Neural cell (in vitro differentiated cells): ENCODE results near the gene S100A16. TPM values are rescaled to one million over a fixed set of nuclear protein-coding genes. Genes with fewer than 3 reads are reported as not detected.

Experiments used
- H2AFZ ChIP-seq: fragments of 200-600, 300-800 bp; sonication (generic), shearing (Covaris generic); 2 replicates; pipeline ENCODE4 v1.6.0; 2014; ENCODE audit warnings: low read depth, mild to moderate bottlenecking, antibody characterized with exemption, low read length, moderate library complexity
- H3F3A ChIP-seq: fragments of 200-600 bp; shearing (Covaris generic); 2 replicates; pipeline ENCODE4 v1.6.1; 2016; ENCODE audit warnings: mild to moderate bottlenecking, moderate library complexity, mixed read lengths, antibody characterized with exemption, low read length; ENCODE audit not compliant: insufficient read depth, poor library complexity, severe bottlenecking
- H3K27ac ChIP-seq: fragments of 200-600, 300-800 bp; sonication (generic), shearing (Covaris generic); 2 replicates; pipeline ENCODE4 v1.5.1; 2014; ENCODE audit warnings: mild to moderate bottlenecking, low read length, moderate library complexity
- H3K27me3 ChIP-seq: fragments of 300-800, 200-600 bp; sonication (generic), shearing (Covaris generic); 2 replicates; pipeline ENCODE4 v1.6.0; 2014; ENCODE audit warnings: mild to moderate bottlenecking, low read depth, low read length, moderate library complexity; ENCODE audit not compliant: insufficient read depth
- H3K36me3 ChIP-seq: fragments of 300-800, 200-600 bp; sonication (generic), shearing (Covaris generic); 2 replicates; pipeline ENCODE4 v1.5.1; 2014; ENCODE audit warnings: mild to moderate bottlenecking, antibody characterized with exemption, low read length, moderate library complexity; ENCODE audit not compliant: insufficient read depth
- H3K4me2 ChIP-seq: fragments of 300-800, 200-600 bp; sonication (generic), shearing (Covaris generic); 2 replicates; pipeline ENCODE4 v1.6.0; 2014; ENCODE audit warnings: mild to moderate bottlenecking, low read length
- H3K4me3 ChIP-seq: fragments of 300-800, 200-600 bp; sonication (generic), shearing (Covaris generic); 2 replicates; pipeline ENCODE4 v1.5.1; 2014; ENCODE audit warnings: mild to moderate bottlenecking, low read length, moderate library complexity
- H3K79me2 ChIP-seq: fragments of 200-600 bp; shearing (Covaris generic); replicated peaks from 2 replicates; pipeline ENCODE4 v1.6.0; 2014; ENCODE audit warnings: mild to moderate bottlenecking, low read length, moderate library complexity; ENCODE audit not compliant: insufficient read depth
- H3K9ac ChIP-seq: fragments of 300-800, 200-600 bp; sonication (generic), shearing (Covaris generic); 2 replicates; pipeline ENCODE4 v1.6.1; 2016; ENCODE audit warnings: mild to moderate bottlenecking, low read length, mixed read lengths
- H3K9me2 ChIP-seq: fragments of 200-600 bp; shearing (Covaris generic); 2 replicates; pipeline ENCODE4 v1.6.1; 2016; ENCODE audit warnings: mild to moderate bottlenecking, low read length, mixed read lengths; ENCODE audit not compliant: insufficient read depth
- H3K9me3 ChIP-seq: fragments of 200-600, 300-800 bp; sonication (generic), shearing (Covaris generic); 2 replicates; pipeline ENCODE4 v1.6.1; 2016; ENCODE audit warnings: mild to moderate bottlenecking, mixed run types, low read length, moderate library complexity, mixed read lengths
- H4K20me1 ChIP-seq: fragments of 200-600 bp; shearing (Covaris generic); 2 replicates; pipeline ENCODE4 v1.6.1; 2016; ENCODE audit warnings: mild to moderate bottlenecking, mixed run types; ENCODE audit not compliant: insufficient read depth
- CTCF ChIP-seq: fragments of 450-650 bp; IDR thresholded peaks from 2 replicates; pipeline ENCODE4 v1.5.1; 2014; ENCODE audit warnings: antibody characterized with exemption, mild to moderate bottlenecking, moderate library complexity; ENCODE audit not compliant: poor library complexity, severe bottlenecking
- EP300 ChIP-seq: fragments of 450-650 bp; conservative IDR thresholded peaks from 2 replicates; pipeline ENCODE4 v1.6.1; 2014; ENCODE audit warnings: antibody characterized with exemption, mild to moderate bottlenecking, moderate library complexity; ENCODE audit not compliant: poor library complexity, severe bottlenecking
- EZH2 ChIP-seq: fragments of 200-600, 300-800 bp; shearing (Covaris generic), sonication (generic); IDR thresholded peaks from 2 replicates; pipeline ENCODE4 v1.6.1; 2014; ENCODE audit warnings: antibody characterized with exemption, low read length, borderline replicate concordance, mild to moderate bottlenecking; ENCODE audit not compliant: insufficient read depth, poor library complexity, severe bottlenecking
- MXI1 ChIP-seq: fragments of 450-650 bp; conservative IDR thresholded peaks from 2 replicates; pipeline ENCODE4 v1.6.1; 2014; ENCODE audit warnings: antibody characterized with exemption, mild to moderate bottlenecking; ENCODE audit not compliant: poor library complexity, severe bottlenecking
- POLR2AphosphoS5 ChIP-seq: IDR thresholded peaks from 2 replicates; pipeline ENCODE4 v1.6.1; 2012
- RAD21 ChIP-seq: fragments of 450-650 bp; conservative IDR thresholded peaks from 2 replicates; pipeline ENCODE4 v1.6.1; 2014; ENCODE audit warnings: antibody characterized with exemption, mild to moderate bottlenecking, moderate library complexity
- REST ChIP-seq: IDR thresholded peaks from 2 replicates; pipeline ENCODE4 v1.6.1; 2012; ENCODE audit warnings: borderline replicate concordance
- SMC3 ChIP-seq: fragments of 450-650 bp; conservative IDR thresholded peaks from 2 replicates; pipeline ENCODE4 v1.6.1; 2014; ENCODE audit warnings: antibody characterized with exemption, mild to moderate bottlenecking, moderate library complexity; ENCODE audit not compliant: poor library complexity
- TAF1 ChIP-seq: IDR thresholded peaks from 2 replicates; pipeline ENCODE4 v1.6.1; 2012; ENCODE audit warnings: low read depth
- polyA plus RNA-seq: library from polyadenylated mRNA; depleted of rRNA; stranded (reverse); fragments of >200 nt; gene quantifications from 2 replicates; pipeline ENCODE4 v1.2.3, GENCODE V29; 2014

S100A16 gene
- polyA plus RNA-seq, 1 donor from 2014 or later, result not detected

DNA sequence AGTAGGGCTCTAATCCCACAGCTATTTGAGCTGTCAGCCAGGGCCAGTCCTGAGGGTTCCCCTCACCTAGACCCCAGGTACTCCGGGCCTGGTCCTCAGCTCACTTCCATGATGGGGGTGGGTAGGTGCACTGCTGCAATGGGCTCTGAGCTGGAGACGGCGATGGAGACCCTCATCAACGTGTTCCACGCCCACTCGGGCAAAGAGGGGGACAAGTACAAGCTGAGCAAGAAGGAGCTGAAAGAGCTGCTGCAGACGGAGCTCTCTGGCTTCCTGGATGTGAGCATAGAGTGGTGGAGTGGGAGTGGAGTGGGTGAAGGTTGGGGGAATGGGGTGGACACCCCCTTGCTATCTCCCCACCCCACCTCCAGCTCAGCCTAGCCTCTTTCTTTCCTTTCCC, 17.4 kb upstream of the S100A16 start:
- Histone ChIP-seq H3K27ac (no peak overlapping the region), H3K9me2 (no peaks in the 10 kb centered on the region), H3K4me2 (no peak overlapping the region), H2AFZ (no peak overlapping the region), H3K9me3 (no peaks in the 10 kb centered on the region), H3K4me3 (no peak overlapping the region), H3K79me2 (peaks cover 14% of the 10 kb centered on the region), H3K27me3 (no peaks in the 10 kb centered on the region), H3F3A (no peaks in the 10 kb centered on the region), H3K36me3 (no peaks in the 10 kb centered on the region), H3K9ac (no peak overlapping the region), H4K20me1 (no peaks in the 10 kb centered on the region)
- TF ChIP-seq EZH2 (no peak), POLR2AphosphoS5 (no peak), EP300 (no peak), RAD21 (no peak), TAF1 (no peak), SMC3 (no peak), MXI1 (no peak), REST (no peak), CTCF (no peak)

DNA sequence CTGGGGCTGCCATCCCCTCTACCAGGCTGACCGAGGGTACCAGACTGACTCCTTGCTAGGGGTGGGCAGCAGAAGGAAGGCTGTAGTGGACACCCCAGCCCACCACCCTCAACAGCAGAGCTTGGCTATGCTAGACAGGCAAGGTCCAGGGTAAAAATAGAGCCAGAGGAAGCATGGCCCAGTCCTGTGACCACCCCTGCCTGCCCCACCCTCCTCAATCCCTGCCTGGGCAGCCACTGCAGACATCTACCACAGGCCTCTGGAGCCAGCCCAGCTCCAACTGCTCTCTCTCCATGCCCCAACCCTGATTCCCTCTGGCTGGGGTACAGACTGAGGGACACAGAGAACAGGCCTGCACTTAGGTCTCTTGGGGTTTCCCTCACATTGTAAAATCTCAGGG, 17.0 kb upstream of the S100A16 start:
- no peak overlapping the region for H3K9ac ChIP-seq
- no peaks in the 10 kb centered on the region for H3K36me3 ChIP-seq
- no peaks in the 10 kb centered on the region for H4K20me1 ChIP-seq
- H3K9me3 ChIP-seq, result no peaks in the 10 kb centered on the region
- no peaks in the 10 kb centered on the region for H3K27me3 ChIP-seq
- H3K79me2 ChIP-seq, result peaks cover 10% of the 10 kb centered on the region
- no peaks in the 10 kb centered on the region for H3K9me2 ChIP-seq
- no peak overlapping the region for H3K4me2 ChIP-seq
- TF ChIP-seq POLR2AphosphoS5 (no peak), EP300 (no peak), CTCF (no peak), MXI1 (no peak), EZH2 (no peak), REST (no peak), SMC3 (no peak), TAF1 (no peak), RAD21 (no peak)
- H3F3A ChIP-seq, result no peaks in the 10 kb centered on the region
- no peak overlapping the region for H2AFZ ChIP-seq
- no peak overlapping the region for H3K27ac ChIP-seq
- no peak overlapping the region for H3K4me3 ChIP-seq
